Neural cell (in vitro differentiated cells): ENCODE measurements around the gene UCMA.

Experiments
- CTCF ChIP-seq: fragments of 450-650 bp; IDR thresholded peaks from 2 replicates; pipeline ENCODE4 v1.5.1; 2014; ENCODE audit warnings: antibody characterized with exemption, mild to moderate bottlenecking, moderate library complexity; ENCODE audit not compliant: poor library complexity, severe bottlenecking
- EZH2 ChIP-seq: fragments of 200-600, 300-800 bp; shearing (Covaris generic), sonication (generic); IDR thresholded peaks from 2 replicates; pipeline ENCODE4 v1.6.1; 2014; ENCODE audit warnings: antibody characterized with exemption, low read length, borderline replicate concordance, mild to moderate bottlenecking; ENCODE audit not compliant: insufficient read depth, poor library complexity, severe bottlenecking
- MXI1 ChIP-seq: fragments of 450-650 bp; conservative IDR thresholded peaks from 2 replicates; pipeline ENCODE4 v1.6.1; 2014; ENCODE audit warnings: antibody characterized with exemption, mild to moderate bottlenecking; ENCODE audit not compliant: poor library complexity, severe bottlenecking
- POLR2AphosphoS5 ChIP-seq: IDR thresholded peaks from 2 replicates; pipeline ENCODE4 v1.6.1; 2012
- REST ChIP-seq: IDR thresholded peaks from 2 replicates; pipeline ENCODE4 v1.6.1; 2012; ENCODE audit warnings: borderline replicate concordance
- SMC3 ChIP-seq: fragments of 450-650 bp; conservative IDR thresholded peaks from 2 replicates; pipeline ENCODE4 v1.6.1; 2014; ENCODE audit warnings: antibody characterized with exemption, mild to moderate bottlenecking, moderate library complexity; ENCODE audit not compliant: poor library complexity

- TF ChIP-seq MXI1 = no peak
- TF ChIP-seq CTCF = no peak
- no peak for TF ChIP-seq EZH2
- no peak for TF ChIP-seq REST
- no peak for TF ChIP-seq POLR2AphosphoS5
- TF ChIP-seq SMC3 = no peak
These were observed 44.2 kb downstream of the UCMA start for GRCh38 chr10:13189961-13190360.
